ENCODE results near the gene FOXL1.

FOXL1 gene

GRCh38 chr16:86608301-86608747 is 30.0 kb downstream of the FOXL1 start:
- DNase-seq: no peak

- peak; percentile 61 for DNase-seq
Observed at GRCh38 chr16:86609115-86609514, 30.8 kb downstream of the FOXL1 start.

DNA sequence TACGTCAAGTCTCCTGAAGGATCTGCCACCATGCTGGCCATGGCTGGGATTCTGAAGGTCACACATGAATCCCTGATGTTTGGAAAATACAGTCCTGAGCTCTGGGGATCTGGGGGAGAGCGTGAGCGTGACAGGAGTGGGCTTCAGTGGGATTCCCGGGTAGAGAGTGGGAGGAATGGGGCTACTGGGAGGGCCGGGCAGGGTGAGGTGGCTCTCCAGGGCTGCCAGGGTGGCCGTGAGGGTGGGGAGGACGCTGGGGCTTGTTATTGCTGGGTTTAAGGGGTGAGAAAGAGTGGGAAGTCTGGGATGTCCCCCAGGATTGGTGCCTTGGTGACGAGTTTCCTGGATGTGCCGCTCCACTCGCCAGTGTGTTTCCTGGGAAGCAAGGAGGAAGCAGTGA is 31.3 kb downstream of the FOXL1 start:
- no peak for DNase-seq

GRCh38 chr16:86610779-86611524 is 32.6 kb downstream of the FOXL1 start:
- DNase-seq: no peak

DNA sequence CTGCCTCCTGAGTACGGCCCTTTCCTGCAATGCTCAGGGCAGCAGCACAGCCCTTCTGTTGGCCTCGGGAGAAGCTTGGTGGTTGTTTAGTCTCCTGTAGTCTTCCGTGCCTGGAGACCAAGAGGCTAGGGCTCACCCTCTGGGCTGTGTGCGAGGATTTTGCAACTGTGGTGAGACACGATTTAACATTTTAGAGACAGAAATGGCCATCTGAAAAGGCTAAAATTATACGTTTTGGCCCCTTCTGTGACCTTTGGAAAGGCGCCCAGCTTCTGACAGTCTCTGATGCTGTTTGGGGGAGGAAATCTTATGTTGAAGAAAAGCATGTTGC is 33.1 kb downstream of the FOXL1 start:
- no peak for DNase-seq

DNA sequence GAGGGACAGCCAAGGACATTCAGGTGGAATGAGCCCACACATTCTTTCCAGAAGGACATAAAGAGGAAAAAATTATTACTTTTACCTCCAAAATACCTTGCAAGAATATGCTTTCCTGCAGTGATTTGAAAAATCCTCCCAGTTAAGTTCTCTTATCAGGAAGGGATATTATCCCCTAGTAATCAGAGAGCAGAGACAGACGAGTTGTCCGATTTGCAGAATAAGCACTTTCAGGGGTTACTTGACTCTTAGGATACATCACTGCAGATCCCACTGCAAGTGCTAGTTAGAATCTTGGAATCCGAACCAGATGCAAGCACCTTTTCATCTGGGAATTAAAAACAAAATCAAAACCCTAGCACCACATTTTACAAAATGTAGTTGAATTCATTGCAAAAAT is 33.6 kb downstream of the FOXL1 start:
- DNase-seq: no peak

DNA sequence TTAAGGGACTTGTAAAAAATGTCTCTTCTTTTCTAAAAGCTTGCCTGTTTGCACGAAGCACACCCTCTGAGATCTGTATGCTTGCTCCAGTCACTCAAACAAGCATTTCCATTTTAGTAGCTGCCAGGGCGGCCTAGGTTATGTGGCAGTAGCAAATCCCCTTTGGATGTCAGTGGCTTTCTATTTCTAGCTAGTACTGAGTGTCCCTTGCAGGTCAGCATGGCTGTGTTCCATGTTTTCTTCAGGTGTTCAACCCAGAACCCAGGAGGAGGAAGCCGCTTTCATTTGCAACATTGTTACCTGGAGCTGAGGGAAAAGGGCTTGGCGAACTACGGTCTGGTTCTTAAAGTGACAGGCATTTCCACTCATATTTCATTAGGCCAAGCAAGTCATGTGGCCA is 36.4 kb downstream of the FOXL1 start:
- DNase-seq: no peak

- DNase-seq: no peak
Observed at GRCh38 chr16:86616906-86617305, 38.6 kb downstream of the FOXL1 start.

DNA sequence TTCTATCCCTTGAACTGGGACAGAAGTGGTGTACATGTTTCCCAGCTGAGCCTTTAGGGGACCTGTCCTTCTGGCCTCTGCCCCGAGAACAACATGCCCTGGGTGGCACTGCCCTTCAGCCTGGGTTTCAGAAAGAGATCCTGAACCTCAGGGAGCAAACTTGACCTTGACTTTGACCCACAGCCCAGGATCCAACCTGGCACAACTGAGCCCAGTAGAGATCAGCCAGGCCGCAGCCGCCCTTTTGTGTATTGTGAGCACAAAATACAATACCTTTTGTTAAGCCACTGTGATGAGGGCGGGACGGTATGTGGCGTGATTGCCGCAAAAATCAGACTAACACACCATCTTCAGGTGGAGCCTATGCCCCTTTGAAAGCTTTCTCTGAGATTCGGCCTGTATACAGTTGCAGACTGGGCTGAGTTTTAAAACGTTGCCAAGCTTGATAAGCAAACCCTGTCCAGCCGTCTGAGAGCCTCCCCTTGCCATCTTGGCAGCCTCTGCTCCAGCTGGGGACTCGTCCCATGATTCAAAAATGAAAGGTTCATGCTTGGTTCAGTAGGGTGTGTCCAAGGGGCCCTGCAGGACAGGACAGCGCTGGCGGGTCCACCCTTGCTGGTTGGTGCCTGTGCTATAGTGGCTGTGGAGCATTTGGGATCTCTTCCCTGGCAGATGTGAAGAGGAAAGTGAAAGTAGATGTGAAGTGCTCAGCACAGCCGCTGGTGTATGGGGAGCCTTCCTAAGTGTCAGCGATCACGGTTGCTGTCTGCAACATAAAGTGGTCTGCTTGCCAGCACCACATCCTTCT is 40.3 kb downstream of the FOXL1 start:
- DNase-seq: no peak

DNA sequence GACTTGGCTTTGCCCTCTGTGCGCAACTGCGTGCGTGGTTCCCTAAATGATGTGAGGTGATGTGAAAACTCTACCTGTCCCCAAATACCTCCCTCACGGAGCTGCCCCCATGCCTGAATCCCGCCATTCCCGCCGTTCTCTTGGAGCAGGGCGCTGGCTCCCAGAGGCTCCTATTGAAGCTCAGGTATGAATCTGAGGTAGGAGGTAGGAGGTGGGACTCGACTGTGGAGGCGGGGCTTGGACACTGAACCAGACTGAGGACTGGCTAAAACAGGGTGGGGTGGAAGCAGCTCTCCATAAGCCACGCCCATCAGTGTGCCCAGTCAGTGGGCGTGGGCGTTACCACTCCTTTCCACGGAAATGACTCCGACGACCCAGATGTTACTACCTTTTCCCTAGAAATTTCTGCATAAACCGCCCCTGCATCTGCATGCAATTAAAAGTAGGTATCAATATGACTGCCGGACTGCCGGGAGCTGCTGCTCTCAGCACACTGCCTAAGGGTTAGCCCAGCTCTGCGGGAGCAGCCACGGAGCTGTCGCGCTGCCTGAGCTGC is 41.0 kb downstream of the FOXL1 start:
- peak; percentile 63 for DNase-seq

- no peak for DNase-seq
Observed at GRCh38 chr16:86620184-86620583, 41.8 kb downstream of the FOXL1 start.

DNA sequence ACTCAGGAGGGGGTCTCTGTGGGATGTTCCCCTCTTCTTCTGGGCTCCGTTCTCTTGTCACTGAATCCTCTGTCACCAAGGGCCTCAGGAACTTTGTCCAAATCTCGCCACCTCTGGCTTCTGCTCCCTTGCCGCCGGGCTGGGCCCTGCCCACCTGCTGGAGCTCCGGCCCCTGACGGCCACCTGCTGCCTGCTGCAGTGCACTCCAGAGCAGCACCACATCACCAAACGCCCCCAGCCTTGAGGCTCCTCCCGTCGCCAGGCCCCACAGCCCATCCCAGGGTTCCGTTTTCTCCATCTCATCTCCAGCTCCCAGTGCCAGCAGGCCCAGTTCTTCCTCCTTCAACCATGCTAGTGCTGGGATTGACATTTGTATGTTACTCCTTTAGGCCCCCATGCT is 43.6 kb downstream of the FOXL1 start:
- no peak for DNase-seq

- DNase-seq: no peak
Observed at GRCh38 chr16:86622700-86623615, 44.6 kb downstream of the FOXL1 start.

DNA sequence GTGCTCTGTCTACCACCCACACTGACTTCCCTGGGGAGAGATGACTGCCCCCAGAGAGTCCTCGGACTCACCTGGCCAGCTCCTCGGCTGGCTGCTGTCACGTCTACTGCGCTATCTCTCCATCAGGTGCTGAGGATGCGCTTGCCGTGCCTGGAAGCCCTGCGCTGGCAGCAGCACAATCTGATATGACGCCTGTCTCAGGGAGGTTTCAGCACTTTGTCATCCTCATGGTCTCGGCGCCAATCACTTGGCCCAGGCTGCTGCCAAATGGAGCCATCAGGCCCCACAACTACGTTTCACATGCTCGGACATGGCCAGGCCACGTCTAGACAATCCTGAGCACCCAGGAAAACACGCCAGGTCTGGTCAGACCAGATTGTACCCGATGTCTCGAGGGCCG is 46.7 kb downstream of the FOXL1 start:
- no peak for DNase-seq

DNA sequence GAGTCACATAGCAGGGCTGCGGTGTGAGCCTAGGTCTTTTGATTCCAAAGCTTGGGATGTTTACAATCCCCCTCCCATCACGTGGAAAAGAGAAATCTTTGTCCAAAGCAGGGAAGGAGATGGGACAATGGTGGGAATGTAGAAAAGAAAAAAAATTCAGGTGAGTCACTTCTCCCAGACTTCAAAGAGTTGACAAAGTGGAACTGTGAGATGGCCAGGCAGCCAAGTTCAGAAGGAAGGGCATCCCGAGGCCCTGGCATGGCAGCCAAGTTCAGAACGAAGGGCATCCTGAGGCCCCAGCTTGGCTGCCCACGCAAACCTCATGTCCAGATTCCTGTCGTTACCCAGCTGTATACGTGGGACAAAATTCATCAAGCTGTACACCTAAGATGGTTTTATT is 47.5 kb downstream of the FOXL1 start:
- no peak for DNase-seq

GRCh38 chr16:86626284-86626683 is 47.9 kb downstream of the FOXL1 start:
- DNase-seq: no peak

DNA sequence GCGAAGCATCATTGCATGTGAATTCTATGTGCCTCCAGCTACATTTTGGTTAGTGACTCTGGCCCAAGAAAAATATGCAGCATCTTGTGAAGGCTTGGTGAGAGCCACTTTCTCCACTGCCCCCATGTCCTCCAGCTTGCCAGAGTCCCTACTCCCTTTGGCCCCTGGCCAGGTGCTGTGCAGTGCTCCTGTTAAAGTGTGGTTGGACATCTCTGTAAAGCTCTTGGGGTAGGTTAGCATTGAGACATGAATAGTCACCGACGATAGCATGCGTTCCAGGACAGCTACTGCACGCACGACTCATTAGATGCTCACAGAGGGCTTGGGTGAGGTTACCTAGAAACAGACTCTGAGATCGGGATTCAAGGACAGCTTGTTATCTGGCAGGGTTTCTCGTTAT is 48.6 kb downstream of the FOXL1 start:
- no peak for DNase-seq

DNA sequence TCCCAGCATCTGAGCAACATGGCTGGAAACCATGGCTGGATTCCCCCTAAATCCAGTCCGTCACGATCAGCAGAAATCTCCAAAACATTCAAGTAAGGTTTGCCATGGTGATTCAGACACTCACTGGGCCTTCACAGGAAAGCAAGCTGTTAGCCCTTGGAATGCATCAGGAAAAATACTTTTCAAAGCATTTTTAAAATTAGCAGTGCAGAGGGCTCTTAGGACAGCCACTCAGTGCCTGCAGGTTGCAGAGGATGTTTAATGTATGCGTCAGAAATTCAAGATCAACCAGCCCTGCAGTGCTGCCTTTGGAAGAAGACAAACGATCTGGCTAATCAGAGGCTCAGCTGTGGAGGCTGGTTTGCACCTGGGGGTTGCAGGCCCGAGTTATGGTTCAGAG is 50.3 kb downstream of the FOXL1 start:
- DNase-seq: no peak

DNA sequence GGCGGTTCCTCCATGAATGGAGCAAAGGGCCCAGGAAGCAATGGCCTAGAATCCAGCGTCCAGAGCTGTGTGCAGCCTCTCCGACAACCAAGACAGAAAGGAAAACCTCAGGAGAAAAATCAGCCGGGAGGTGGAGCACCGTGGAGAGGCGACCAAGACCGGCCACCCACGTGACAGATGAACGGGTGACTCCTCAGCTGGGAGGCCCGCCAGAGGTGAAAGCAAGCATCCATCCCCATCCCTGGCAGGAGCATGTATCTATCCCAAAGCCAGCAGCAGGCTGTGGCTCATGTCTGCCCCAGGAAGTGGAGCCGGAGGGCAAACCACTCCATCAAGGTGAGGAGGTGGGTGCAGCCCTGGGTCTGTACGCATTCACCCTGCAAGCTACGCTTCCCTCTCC is 52.1 kb downstream of the FOXL1 start:
- no peak for DNase-seq

DNA sequence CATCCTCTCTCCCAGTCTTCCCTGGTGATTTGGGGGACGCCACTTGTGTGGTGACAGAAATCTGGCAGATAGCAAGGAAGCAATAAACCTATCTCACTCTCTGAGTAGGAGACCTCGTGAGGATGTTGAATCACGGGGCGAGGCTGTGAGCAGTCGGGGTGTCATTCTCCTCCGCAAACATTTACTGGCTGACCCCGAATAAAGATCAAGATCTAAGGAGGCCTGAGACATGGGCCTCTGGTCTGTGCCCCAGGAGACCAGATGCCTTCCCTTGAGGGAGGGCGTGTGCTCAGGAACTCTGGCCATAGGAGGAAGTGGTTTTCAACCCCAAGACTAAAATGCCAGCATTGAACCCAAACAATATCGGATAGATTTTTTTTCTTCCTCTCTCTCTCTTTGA is 53.1 kb downstream of the FOXL1 start:
- DNase-seq: no peak

Measured in 8988T (cell line).